ENCODE data around the gene HMGXB3.
"Not testable (repeated sequence)": the region's sequence is repeated elsewhere in the genome, so short reads cannot be mapped to it uniquely, and the experiment has no call there.

The HMGXB3 gene

GRCh38 chr5:150070821-150071220 lies 70.3 kb downstream of the HMGXB3 start:
- DNase-seq: no peak

DNA sequence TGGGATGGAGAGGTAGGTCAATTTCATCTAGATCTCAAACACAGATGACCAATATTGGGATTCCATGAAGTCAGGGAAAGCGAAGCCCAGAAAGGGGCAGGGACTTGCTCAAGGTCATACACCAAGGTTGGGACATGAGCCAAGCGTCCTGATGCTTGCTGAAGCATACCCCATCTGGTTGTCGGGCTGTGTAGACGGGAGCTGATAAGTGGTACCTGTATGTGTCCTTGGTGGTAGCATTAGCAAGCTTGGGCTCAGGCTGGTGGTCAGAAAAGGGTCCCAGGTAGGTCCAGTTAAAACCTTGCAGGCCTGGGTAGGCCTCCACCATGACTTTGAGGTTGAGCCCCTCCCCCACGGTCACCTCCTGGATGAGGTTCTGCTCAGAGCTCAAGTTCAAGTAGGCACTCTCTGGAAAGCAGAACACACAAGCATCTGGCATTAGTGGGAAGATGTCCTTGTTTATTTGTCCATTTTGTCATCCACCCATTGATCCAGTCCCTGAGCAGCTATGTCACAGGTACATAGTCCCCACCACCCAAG lies 72.6 kb downstream of the HMGXB3 start:
- DNase-seq: no peak

- DNase-seq: no peak
Observed at GRCh38 chr5:150073677-150074076, 73.1 kb downstream of the HMGXB3 start.

GRCh38 chr5:150075233-150075632 lies 74.7 kb downstream of the HMGXB3 start:
- DNase-seq: no peak

DNA sequence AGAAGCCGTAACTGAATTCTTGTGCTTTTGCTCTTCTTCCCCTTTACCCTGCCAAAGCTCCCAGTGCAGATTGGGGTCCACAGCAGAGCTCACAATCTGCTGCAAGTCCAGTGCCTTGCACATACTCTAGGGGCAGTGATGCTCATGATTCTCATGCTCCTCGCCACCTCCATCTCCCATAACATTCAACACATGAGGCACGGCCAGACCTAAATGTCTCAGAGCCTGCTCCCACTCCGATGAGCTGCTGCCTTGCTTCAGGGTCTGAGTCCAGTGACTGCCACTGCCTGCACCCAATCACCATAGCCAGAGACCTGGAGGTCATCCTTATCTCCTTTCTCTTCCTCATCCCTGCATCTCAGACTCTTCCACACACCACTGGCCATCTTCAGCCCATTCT lies 75.3 kb downstream of the HMGXB3 start:
- no peak for DNase-seq

- no peak for DNase-seq
Observed at GRCh38 chr5:150077060-150077459, 76.5 kb downstream of the HMGXB3 start.

GRCh38 chr5:150077996-150078801 lies 77.7 kb downstream of the HMGXB3 start:
- no peak for DNase-seq

- no peak for DNase-seq
Observed at GRCh38 chr5:150078802-150079689, 78.5 kb downstream of the HMGXB3 start.

GRCh38 chr5:150079909-150080461 lies 79.4 kb downstream of the HMGXB3 start:
- no peak for DNase-seq

DNA sequence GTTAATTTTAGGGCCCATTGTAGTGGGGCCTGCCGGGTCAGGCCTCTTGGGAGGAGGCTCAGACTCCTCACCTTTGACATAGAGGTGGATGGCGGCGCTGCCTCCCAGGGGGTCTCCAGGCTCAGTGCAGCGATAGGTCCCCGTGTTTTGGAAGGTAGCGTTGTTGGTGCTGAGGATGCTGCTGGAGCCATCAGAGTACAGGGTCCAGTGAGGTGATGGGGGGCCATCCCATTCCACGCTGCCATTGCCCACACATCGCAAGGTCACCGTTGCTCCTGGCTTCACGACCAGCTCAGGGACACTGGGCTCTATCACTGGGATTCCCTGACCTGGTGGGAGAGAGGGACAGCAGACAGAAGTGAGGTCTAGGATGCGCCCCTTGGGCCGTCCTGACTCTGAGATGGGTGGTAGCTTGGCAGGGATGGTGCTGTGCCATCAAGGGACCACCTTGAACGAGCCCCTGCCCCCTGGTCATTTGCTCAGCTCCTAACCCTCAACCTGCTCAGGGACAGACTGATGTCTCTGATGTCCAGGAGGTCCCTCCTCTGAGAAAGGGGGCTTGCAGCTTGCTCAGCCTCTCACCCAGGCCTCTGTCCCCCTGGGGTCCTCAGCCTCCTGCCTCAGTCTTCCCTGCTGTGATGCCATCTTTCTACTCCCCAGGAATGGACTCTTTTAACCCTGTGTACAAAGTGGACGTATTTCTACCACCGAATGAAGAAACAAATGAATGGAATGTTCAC lies 80.3 kb downstream of the HMGXB3 start:
- DNase-seq: no peak

DNA sequence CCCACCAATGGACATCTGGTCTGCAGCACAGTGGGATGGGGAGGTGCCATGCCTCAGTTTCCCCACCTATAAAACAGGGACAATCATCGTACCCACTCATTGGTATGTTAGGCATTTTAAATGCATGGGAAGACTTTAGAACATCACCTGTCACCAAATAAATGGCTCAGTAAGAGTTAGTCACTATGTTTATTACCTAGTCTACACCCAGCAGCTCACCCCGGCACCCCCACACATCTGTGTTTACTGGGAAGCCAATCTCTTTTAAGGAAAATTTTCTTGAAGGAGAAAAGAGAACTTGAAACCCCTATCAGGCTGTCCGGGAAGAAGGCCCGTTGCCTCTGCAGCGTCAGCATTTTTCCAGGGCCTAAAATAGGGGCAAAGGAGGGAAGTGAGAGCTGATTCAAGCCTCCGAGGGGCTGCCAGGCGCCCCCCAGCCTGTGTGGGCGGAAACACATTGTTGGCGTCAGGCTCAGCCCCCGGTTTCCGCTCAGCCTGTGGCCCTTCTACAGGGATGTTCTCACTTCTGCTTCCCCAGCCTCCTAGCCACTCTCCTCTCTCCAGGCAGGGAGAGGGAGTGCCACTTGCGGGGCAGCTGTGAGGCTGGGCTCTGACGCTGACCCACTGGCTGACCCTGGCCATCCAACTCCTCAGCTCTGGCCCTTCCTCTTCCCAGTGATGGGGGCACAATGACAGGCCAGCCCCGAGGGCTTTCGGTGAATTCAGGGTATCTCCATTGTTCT lies 81.2 kb downstream of the HMGXB3 start:
- DNase-seq: peak; percentile 25 to 66

DNA sequence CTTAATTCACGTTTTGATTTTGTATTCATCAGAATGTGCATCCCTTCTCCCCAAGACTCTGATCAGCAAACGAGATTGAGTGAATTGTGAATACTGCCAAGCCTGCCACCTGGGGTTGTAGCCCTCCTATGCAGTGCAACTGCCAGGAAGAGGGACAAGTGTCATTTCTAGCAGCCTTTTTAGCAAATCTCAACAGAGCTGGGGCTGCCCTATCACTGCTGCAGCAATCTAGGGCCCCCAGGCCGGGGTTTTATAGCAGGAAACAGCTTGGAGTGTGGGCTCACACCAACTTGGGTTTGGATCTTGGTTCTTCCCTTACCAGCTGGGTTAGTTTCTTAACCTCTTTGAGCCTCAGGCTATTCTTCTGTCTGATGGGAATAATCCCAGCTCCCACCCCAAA lies 81.8 kb downstream of the HMGXB3 start:
- no peak for DNase-seq

DNA sequence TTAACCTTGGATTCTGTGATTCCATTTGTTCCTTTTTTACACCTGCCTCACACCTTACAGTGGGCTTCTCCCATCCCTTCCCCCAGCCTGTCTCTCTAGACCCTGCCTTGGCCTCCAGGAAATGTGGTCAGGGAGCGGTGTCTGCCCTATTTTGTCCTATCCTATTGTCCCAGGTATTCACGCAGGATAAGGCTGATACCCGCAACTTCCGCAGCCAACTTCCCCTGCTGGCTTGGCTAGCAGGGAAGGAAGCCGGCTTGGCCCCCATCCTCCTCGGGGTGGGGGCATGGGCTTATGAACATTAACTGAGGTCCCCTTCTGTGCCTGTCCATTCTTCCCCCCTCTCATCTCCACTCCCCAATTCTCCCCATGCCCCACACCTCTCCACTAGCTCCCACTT lies 82.3 kb downstream of the HMGXB3 start:
- no peak for DNase-seq

DNA sequence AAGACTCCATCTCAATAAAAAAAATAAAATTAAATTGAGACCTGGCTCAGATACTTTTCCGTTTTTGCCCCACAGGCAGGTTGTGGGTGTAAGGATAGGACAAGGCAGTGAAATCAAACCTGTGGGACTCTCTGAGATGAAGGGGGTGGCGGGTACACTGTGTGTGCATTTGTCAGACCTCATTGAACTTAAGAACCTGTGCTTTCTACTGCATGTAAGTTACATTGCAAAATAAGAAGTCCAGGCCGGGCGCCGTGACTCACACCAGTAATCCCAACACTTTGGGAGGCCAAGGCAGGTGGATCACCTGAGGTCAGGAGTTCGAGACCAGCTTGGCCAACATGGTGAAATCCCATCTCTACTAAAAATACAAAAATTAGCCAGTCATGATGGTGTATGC lies 84.2 kb downstream of the HMGXB3 start:
- DNase-seq: not testable (repeated sequence)

DNA sequence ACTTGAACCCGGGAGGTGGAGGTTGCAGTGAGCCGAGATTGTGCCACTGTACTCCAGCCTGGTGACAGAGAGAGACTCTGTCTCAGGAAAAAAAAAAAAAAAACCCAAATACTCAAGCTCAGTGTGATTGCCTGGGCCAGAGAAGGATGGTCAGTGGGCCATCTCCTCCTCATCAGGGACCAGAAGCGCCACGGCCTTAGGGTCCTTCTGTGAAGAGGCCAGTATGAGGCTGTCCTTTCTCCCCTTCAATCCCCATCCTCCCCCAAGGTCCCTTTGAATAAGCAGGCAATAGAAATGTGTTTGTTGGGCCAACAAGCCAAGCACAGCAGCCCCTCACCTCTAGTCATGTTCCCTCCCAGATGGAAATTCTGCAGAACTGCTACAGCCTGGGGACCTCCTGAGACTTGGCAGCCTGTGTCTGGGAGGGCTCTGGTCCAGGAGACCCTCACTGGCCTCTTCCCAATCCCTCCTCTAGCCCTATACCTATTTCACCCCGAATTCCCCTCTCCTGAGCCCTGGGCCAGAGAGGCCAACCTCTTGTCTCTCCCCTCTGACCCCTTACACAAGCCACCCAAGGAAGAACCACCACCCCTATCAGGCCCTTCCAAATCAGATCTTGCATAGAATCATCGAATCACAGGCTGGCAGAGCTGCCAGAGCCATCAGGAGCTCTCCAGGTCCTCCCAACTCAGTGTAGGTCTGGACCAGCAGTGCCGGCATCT lies 84.8 kb downstream of the HMGXB3 start:
- no peak for DNase-seq

- DNase-seq: peak; percentile 60 to 76
Observed at GRCh38 chr5:150085950-150086715, 85.6 kb downstream of the HMGXB3 start, which contains the start of gene CSF1R. Gene CSF1R (minus strand): TSS chr5:150086554. CDS start chr5:150086427, 127 bp downstream.

GRCh38 chr5:150092159-150092787 lies 91.7 kb downstream of the HMGXB3 start:
- no peak for DNase-seq

DNA sequence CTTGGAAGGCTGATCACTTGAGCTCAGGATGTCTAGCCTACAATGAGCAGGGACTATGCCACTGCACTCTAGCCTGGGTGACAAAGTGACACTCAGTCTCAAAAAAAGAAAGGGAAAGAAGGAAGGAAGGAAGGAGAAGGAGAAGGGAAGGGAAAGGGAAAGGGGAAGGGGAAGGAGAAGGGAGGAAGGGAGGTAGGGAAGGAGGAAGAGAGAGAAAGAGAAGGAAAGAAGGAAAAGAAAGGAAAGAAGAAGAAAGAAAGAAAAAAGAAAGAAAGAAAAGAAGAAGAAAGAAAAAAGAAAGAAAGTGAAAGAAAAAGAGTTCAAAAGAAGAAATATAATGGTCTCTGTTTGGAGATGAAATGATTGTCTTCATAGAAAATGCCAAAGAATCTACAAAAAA lies 96.6 kb downstream of the HMGXB3 start:
- no peak for DNase-seq

- DNase-seq: no peak
Observed at GRCh38 chr5:150101023-150101422, 100.5 kb downstream of the HMGXB3 start.

Measured in AML-193 (cell line).